Measurements from ENCODE around the gene CLECL1. TPM values are rescaled to one million over a fixed set of nuclear protein-coding genes. Genes with fewer than 3 reads are reported as not detected.

The CLECL1 gene
- total RNA-seq, 4 donors from 2014 or later, result 1.9 TPM; not detected in 3

- H3K4me1 ChIP-seq, result peaks cover 0 to 10% of the 10 kb centered on the region in 2 donors
- no peak overlapping the region for H3K27ac ChIP-seq
- TF ChIP-seq POLR2A (IDR thresholded peaks at IDR 0.05) (no peak), CTCF (IDR thresholded peaks at IDR 0.05) (no peak)
- H3K36me3 ChIP-seq, result no peaks in the 10 kb centered on the region
- no peaks in the 10 kb centered on the region for H3K27me3 ChIP-seq
- H3K4me3 ChIP-seq, result no peak overlapping the region
- DNase-seq, result no peak
- H3K9me3 ChIP-seq, result no peaks in the 10 kb centered on the region
- intact Hi-C loops (cut with DNase I; ENCODE audit: low total_unique reads), result no loop called here
These were observed 2.9 kb downstream of the CLECL1 start for GRCh38 chr12:9730011-9730410.

GRCh38 chr12:9729082-9729481 lies 3.8 kb downstream of the CLECL1 start:
- Histone ChIP-seq H3K36me3 (no peaks in the 10 kb centered on the region), H3K4me1 (peaks cover 0 to 10% of the 10 kb centered on the region in 2 donors), H3K27me3 (no peaks in the 10 kb centered on the region), H3K9me3 (no peaks in the 10 kb centered on the region), H3K4me3 (no peak overlapping the region), H3K27ac (no peak overlapping the region)
- intact Hi-C loops (cut with DNase I; ENCODE audit: low total_unique reads), result no loop called here
- no peak for DNase-seq
- no peak for TF ChIP-seq CTCF (IDR thresholded peaks at IDR 0.05)

GRCh38 chr12:9727813-9728212 lies 5.1 kb downstream of the CLECL1 start:
- H3K9me3 ChIP-seq, result no peaks in the 10 kb centered on the region
- DNase-seq, result no peak
- no peaks in the 10 kb centered on the region for H3K27me3 ChIP-seq
- no peak overlapping the region for H3K27ac ChIP-seq
- no peak overlapping the region for H3K4me3 ChIP-seq
- intact Hi-C loops (cut with DNase I; ENCODE audit: low total_unique reads), result no loop called here
- TF ChIP-seq POLR2A (IDR thresholded peaks at IDR 0.05), result no peak
- TF ChIP-seq CTCF (IDR thresholded peaks at IDR 0.05), result no peak
- peaks cover 0 to 10% of the 10 kb centered on the region in 2 donors for H3K4me1 ChIP-seq
- H3K36me3 ChIP-seq, result no peaks in the 10 kb centered on the region

GRCh38 chr12:9725213-9725870 lies 7.6 kb downstream of the CLECL1 start:
- no peak for DNase-seq
- H3K4me1 ChIP-seq, result peaks cover 0 to 10% of the 10 kb centered on the region in 2 donors
- H3K27ac ChIP-seq, result no peak overlapping the region
- no peaks in the 10 kb centered on the region for H3K27me3 ChIP-seq
- no peaks in the 10 kb centered on the region for H3K9me3 ChIP-seq
- no peak for TF ChIP-seq CTCF (IDR thresholded peaks at IDR 0.05)
- no peak for TF ChIP-seq POLR2A (IDR thresholded peaks at IDR 0.05)
- no peak overlapping the region for H3K4me3 ChIP-seq
- no peaks in the 10 kb centered on the region for H3K36me3 ChIP-seq
- intact Hi-C loops (cut with DNase I; ENCODE audit: low total_unique reads), result no loop called here

- H3K4me1 ChIP-seq, result peaks cover 0 to 10% of the 10 kb centered on the region in 2 donors
- no peaks in the 10 kb centered on the region for H3K27me3 ChIP-seq
- H3K36me3 ChIP-seq, result no peaks in the 10 kb centered on the region
- H3K4me3 ChIP-seq, result no peak overlapping the region
- intact Hi-C loops (cut with DNase I; ENCODE audit: low total_unique reads), result no loop called here
- no peaks in the 10 kb centered on the region for H3K9me3 ChIP-seq
- H3K27ac ChIP-seq, result no peak overlapping the region
- TF ChIP-seq CTCF (IDR thresholded peaks at IDR 0.05) (no peak), POLR2A (IDR thresholded peaks at IDR 0.05) (no peak)
- DNase-seq, result no peak
These were observed 8.9 kb downstream of the CLECL1 start for GRCh38 chr12:9724023-9724422.

All from uterus (tissue), 4 donors.